K562 (cell line): ENCODE data around the gene ANXA7. TPM values are rescaled to one million over a fixed set of nuclear protein-coding genes. Genes with fewer than 3 reads are reported as not detected.
A peak's percentile ranks its signal among the peaks of the same experiment; 100 is the strongest.

Experiments used
- ATF1 ChIP-seq, 2 experiments: fragments of 450-650 bp in 1 of 2; IDR thresholded peaks; 2 replicates each; pipeline ENCODE4 v1.6.1; 2016; ENCODE audit warnings: missing compliant biosample characterization in 1 of 2, missing genetic modification characterization in 1 of 2
- BCOR ChIP-seq: fragments of 450-650 bp; IDR thresholded peaks from 2 replicates; pipeline ENCODE4 v1.6.1; 2016
- KAT8 ChIP-seq: fragments of 450-650 bp; IDR thresholded peaks from 2 replicates; pipeline ENCODE4 v1.6.1; 2016; ENCODE audit warnings: low read depth, mild to moderate bottlenecking
- LARP7 ChIP-seq: fragments of 450-650 bp; IDR thresholded peaks from 2 replicates; pipeline ENCODE4 v1.6.1; 2016
- NCOA2 ChIP-seq, 2 experiments: fragments of 450-650 bp; IDR thresholded peaks; 2 replicates each; pipeline ENCODE4 v1.6.1; 2018; ENCODE audit warnings: mild to moderate bottlenecking in 2 of 2, moderate library complexity in 1 of 2; ENCODE audit not compliant: partially characterized antibody in 2 of 2
- NR2C1 ChIP-seq, 2 experiments: fragments of 450-650 bp; IDR thresholded peaks; 2 replicates each; pipeline ENCODE4 v1.6.1; 2017; ENCODE audit warnings: mild to moderate bottlenecking in 2 of 2, antibody characterized with exemption in 1 of 2, inconsistent platforms in 1 of 2, missing compliant biosample characterization in 1 of 2, missing genetic modification characterization in 1 of 2
- TARDBP ChIP-seq: fragments of 450-650 bp; IDR thresholded peaks from 2 replicates; pipeline ENCODE4 v1.6.1; 2016
- TEAD4 ChIP-seq, 2 experiments: sonication (generic) in 1 of 2; formaldehyde crosslinking in 1 of 2; IDR thresholded peaks; 2 replicates each; pipeline versions ENCODE4 v1.6.1 to v1.8.0; 2012 to 2022; ENCODE audit warnings: borderline replicate concordance in 1 of 2, inconsistent platforms in 1 of 2, low read length in 1 of 2, mild to moderate bottlenecking in 1 of 2, missing genetic modification reagents in 1 of 2
- ZC3H8 ChIP-seq: fragments of 450-650 bp; IDR thresholded peaks from 2 replicates; pipeline ENCODE4 v1.6.1; 2017
- ZNF224 ChIP-seq: sonication (generic); formaldehyde crosslinking; IDR thresholded peaks from 2 replicates; pipeline ENCODE4 v1.8.0; 2022; ENCODE audit warnings: mild to moderate bottlenecking, missing genetic modification reagents
- polyA plus RNA-seq, 8 experiments: library from polyadenylated mRNA; depleted of rRNA in 4 of 8; stranded (reverse) in 5 of 8; unstranded in 3 of 8; fragments of >200 nt; fragmentation: Nextera tagmentation in 2 of 8; fragmentation: Illumina TruSeq in 1 of 8; extraction: Ambion mirVana in 2 of 8; extraction: Trizol in 1 of 8; gene quantifications; 2 replicates each; pipeline versions ENCODE4 v1.2.1 to v1.2.3, GENCODE V29; 2011 to 2014; ENCODE audit warnings: inconsistent platforms in 1 of 8, missing spikeins in 1 of 8
- total RNA-seq, 7 experiments: library from RNA; depleted of rRNA in 6 of 7; stranded (reverse); fragments of >200 nt in 6 of 7; fragmentation: Illumina TruSeq in 2 of 7; extraction: Trizol in 2 of 7; gene quantifications; 2 replicates each; pipeline versions ENCODE4 v1.2.1 to v1.2.3, GENCODE V29; 2011 to 2021; ENCODE audit warnings: low replicate concordance in 1 of 7
- TF ChIP-seq, protein P1 (sequence below): sonication (generic); formaldehyde crosslinking; IDR thresholded peaks from 2 replicates; pipeline ENCODE4 v1.8.1; 2023; ENCODE audit warnings: mild to moderate bottlenecking, missing genetic modification reagents
- TF ChIP-seq, protein P2 (sequence below): fragments of 450-650 bp; IDR thresholded peaks from 2 replicates; pipeline ENCODE4 v1.6.1; 2017; ENCODE audit warnings: antibody characterized with exemption, mild to moderate bottlenecking
- TF ChIP-seq, protein P3 (sequence below), 2 experiments: fragments of 450-650 bp in 1 of 2; sonication (generic) in 1 of 2; formaldehyde crosslinking; conservative IDR thresholded peaks; 2 replicates each; pipeline versions ENCODE4 v1.4.0 to v1.8.1; 2020 to 2022; ENCODE audit warnings: mild to moderate bottlenecking in 1 of 2, missing genetic modification reagents in 1 of 2
- TF ChIP-seq, protein P4 (sequence below): IDR thresholded peaks from 3 replicates; pipeline ENCODE4 v1.6.1; 2011; ENCODE audit warnings: borderline replicate concordance, mild to moderate bottlenecking; ENCODE audit not compliant: insufficient read length, insufficient read depth

ANXA7 gene
- total and polyA plus RNA-seq, 9 of the 15 experiments (the other 6 are each of a cell fraction or from before 2014, with no cell fraction given), result 81.6 to 157 (median 122) TPM

DNA sequence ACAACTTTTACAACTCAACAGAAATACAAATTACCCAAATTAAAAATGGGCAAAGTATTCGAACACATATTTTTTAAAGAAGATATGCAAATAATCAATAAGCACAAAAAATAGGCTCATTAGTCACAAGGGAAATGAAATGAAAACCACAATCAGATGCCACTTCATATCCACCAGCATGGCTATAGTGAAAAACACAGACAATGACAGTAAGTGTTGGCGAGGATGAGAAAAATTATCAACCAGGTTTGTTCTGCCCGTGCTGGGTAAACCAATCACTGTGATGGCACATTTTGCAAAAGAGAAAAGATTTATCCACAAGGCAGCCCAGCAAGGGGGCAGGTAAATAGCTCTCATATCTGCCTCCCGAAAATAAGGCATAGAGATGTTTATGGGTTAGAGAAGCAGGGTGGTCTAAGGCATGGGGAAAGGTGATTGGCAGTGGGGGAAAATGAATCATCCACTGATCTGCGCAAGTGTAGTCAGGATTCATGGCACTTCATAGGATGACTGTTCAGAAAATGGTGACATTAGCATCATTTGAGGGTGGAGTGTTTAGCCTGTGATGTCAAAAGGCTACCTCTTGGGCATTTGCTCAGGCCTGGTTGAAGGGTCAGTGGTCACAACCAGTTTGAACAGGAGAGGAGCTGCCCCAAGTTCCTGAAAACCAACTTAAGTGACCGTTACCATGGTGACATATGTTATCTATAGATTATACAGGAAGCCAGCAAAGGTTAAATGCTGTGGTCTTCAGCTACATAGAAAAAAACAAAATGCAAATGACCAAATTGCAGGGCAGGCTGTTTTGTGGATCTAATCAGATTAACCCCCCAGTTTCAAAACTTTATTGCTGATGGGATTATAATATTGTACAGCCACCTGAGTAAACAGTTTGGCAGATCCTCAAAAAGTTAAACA is 47.2 kb downstream of the ANXA7 start (continued):
- TF ChIP-seq, protein P1, sequence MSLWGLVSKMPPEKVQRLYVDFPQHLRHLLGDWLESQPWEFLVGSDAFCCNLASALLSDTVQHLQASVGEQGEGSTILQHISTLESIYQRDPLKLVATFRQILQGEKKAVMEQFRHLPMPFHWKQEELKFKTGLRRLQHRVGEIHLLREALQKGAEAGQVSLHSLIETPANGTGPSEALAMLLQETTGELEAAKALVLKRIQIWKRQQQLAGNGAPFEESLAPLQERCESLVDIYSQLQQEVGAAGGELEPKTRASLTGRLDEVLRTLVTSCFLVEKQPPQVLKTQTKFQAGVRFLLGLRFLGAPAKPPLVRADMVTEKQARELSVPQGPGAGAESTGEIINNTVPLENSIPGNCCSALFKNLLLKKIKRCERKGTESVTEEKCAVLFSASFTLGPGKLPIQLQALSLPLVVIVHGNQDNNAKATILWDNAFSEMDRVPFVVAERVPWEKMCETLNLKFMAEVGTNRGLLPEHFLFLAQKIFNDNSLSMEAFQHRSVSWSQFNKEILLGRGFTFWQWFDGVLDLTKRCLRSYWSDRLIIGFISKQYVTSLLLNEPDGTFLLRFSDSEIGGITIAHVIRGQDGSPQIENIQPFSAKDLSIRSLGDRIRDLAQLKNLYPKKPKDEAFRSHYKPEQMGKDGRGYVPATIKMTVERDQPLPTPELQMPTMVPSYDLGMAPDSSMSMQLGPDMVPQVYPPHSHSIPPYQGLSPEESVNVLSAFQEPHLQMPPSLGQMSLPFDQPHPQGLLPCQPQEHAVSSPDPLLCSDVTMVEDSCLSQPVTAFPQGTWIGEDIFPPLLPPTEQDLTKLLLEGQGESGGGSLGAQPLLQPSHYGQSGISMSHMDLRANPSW, result no peak
- TF ChIP-seq LARP7 (no peak), NCOA2 (IDR thresholded peaks at IDR 0.05; ENCODE audit: partially characterized antibody in 2 of 2) (no peak), KAT8 (no peak), NR2C1 (IDR thresholded peaks at IDR 0.05) (peak; percentile 73), NR2C1 (tag; IDR thresholded peaks at IDR 0.05) (peak; percentile 86), ZC3H8 (no peak), BCOR (peak; percentile 6; the same call in 1 of the 2 replicates), TARDBP (no peak), TEAD4 (IDR thresholded peaks at IDR 0.05; ENCODE audit: low read length) (peak; percentile 57), TEAD4 (CRISPR knock-in tag; IDR thresholded peaks at IDR 0.05; ENCODE audit: borderline replicate concordance) (no peak), ATF1 (CRISPR knock-in tag; IDR thresholded peaks at IDR 0.05) (no peak), ATF1 (tag; IDR thresholded peaks at IDR 0.05) (peak; percentile 73), ZNF224 (CRISPR knock-in tag) (no peak)
- TF ChIP-seq, protein P2, sequence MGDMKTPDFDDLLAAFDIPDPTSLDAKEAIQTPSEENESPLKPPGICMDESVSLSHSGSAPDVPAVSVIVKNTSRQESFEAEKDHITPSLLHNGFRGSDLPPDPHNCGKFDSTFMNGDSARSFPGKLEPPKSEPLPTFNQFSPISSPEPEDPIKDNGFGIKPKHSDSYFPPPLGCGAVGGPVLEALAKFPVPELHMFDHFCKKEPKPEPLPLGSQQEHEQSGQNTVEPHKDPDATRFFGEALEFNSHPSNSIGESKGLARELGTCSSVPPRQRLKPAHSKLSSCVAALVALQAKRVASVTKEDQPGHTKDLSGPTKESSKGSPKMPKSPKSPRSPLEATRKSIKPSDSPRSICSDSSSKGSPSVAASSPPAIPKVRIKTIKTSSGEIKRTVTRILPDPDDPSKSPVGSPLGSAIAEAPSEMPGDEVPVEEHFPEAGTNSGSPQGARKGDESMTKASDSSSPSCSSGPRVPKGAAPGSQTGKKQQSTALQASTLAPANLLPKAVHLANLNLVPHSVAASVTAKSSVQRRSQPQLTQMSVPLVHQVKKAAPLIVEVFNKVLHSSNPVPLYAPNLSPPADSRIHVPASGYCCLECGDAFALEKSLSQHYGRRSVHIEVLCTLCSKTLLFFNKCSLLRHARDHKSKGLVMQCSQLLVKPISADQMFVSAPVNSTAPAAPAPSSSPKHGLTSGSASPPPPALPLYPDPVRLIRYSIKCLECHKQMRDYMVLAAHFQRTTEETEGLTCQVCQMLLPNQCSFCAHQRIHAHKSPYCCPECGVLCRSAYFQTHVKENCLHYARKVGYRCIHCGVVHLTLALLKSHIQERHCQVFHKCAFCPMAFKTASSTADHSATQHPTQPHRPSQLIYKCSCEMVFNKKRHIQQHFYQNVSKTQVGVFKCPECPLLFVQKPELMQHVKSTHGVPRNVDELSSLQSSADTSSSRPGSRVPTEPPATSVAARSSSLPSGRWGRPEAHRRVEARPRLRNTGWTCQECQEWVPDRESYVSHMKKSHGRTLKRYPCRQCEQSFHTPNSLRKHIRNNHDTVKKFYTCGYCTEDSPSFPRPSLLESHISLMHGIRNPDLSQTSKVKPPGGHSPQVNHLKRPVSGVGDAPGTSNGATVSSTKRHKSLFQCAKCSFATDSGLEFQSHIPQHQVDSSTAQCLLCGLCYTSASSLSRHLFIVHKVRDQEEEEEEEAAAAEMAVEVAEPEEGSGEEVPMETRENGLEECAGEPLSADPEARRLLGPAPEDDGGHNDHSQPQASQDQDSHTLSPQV, result peak; percentile 68
- TF ChIP-seq, protein P3, sequence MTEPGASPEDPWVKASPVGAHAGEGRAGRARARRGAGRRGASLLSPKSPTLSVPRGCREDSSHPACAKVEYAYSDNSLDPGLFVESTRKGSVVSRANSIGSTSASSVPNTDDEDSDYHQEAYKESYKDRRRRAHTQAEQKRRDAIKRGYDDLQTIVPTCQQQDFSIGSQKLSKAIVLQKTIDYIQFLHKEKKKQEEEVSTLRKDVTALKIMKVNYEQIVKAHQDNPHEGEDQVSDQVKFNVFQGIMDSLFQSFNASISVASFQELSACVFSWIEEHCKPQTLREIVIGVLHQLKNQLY (CRISPR knock-in tag; conservative IDR thresholded peaks at IDR 0.05), result no peak
- TF ChIP-seq, protein P4, sequence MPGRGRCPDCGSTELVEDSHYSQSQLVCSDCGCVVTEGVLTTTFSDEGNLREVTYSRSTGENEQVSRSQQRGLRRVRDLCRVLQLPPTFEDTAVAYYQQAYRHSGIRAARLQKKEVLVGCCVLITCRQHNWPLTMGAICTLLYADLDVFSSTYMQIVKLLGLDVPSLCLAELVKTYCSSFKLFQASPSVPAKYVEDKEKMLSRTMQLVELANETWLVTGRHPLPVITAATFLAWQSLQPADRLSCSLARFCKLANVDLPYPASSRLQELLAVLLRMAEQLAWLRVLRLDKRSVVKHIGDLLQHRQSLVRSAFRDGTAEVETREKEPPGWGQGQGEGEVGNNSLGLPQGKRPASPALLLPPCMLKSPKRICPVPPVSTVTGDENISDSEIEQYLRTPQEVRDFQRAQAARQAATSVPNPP, result no peak
